GM12878 (cell line): Measurements from ENCODE around the gene SMIM32. TPM values are rescaled to one million over a fixed set of nuclear protein-coding genes. Genes with fewer than 3 reads are reported as not detected.
A peak's percentile ranks its signal among the peaks of the same experiment; 100 is the strongest.

Experiments used
- BRCA1 ChIP-seq: IDR thresholded peaks from 2 replicates; pipeline ENCODE4 v1.6.1; 2011; ENCODE audit warnings: low read depth, low read length, improper control_type of control experiment
- CBX3 ChIP-seq: fragments of 200-600 bp; sonication (generic); IDR thresholded peaks from 2 replicates; pipeline ENCODE4 v1.6.1; 2016; ENCODE audit warnings: low read depth, borderline replicate concordance
- CHD4 ChIP-seq: fragments of 200-600 bp; sonication (generic); IDR thresholded peaks from 2 replicates; pipeline ENCODE4 v1.6.1; 2016; ENCODE audit warnings: mild to moderate bottlenecking
- DPF2 ChIP-seq: fragments of 450-650 bp; IDR thresholded peaks from 2 replicates; pipeline ENCODE4 v1.6.1; 2017; ENCODE audit warnings: mild to moderate bottlenecking
- EED ChIP-seq: sonication (generic); IDR thresholded peaks from 2 replicates; pipeline ENCODE4 v1.6.1; 2016; ENCODE audit warnings: antibody characterized with exemption, low read depth
- EP300 ChIP-seq, 2 experiments: fragments of 150-350 bp in 1 of 2; IDR thresholded peaks; 2 replicates each; pipeline ENCODE4 v1.6.1; 2011 to 2012; ENCODE audit warnings: low read depth in 2 of 2, low read length in 2 of 2, borderline replicate concordance in 1 of 2, improper control_type of control experiment in 1 of 2, inconsistent platforms in 1 of 2; ENCODE audit not compliant: control insufficient read depth in 1 of 2
- ESRRA ChIP-seq: IDR thresholded peaks from 2 replicates; pipeline ENCODE4 v1.6.1; 2012; ENCODE audit warnings: mild to moderate bottlenecking, low read length, improper control_type of control experiment
- ETV6 ChIP-seq, 2 experiments: fragments of 450-650 bp in 1 of 2; IDR thresholded peaks in 1 of 2; conservative IDR thresholded peaks in 1 of 2; 2 replicates each; pipeline ENCODE4 v1.6.1; 2014; ENCODE audit warnings: antibody characterized with exemption in 1 of 2, borderline replicate concordance in 1 of 2, low read depth in 1 of 2, mild to moderate bottlenecking in 1 of 2, moderate library complexity in 1 of 2
- FOXM1 ChIP-seq: IDR thresholded peaks from 2 replicates; pipeline ENCODE4 v1.6.1; 2012; ENCODE audit warnings: low read depth, mild to moderate bottlenecking, inconsistent platforms, low read length, moderate library complexity
- GABPA ChIP-seq: IDR thresholded peaks from 2 replicates; pipeline ENCODE4 v1.6.1; 2014; ENCODE audit warnings: antibody characterized with exemption, low read depth, mild to moderate bottlenecking, inconsistent platforms
- GATAD2B ChIP-seq: fragments of 450-650 bp; conservative IDR thresholded peaks from 2 replicates; pipeline ENCODE4 v1.6.1; 2017; ENCODE audit warnings: low read depth, mild to moderate bottlenecking, moderate library complexity
- HCFC1 ChIP-seq: fragments of 150-350 bp; IDR thresholded peaks from 2 replicates; pipeline ENCODE4 v1.6.1; 2014; ENCODE audit warnings: low read length
- IKZF2 ChIP-seq, 2 experiments: fragments of 450-650 bp; IDR thresholded peaks; 2 replicates each; pipeline ENCODE4 v1.6.1; 2017; ENCODE audit warnings: mild to moderate bottlenecking in 2 of 2, moderate library complexity in 2 of 2
- IRF4 ChIP-seq: IDR thresholded peaks from 2 replicates; pipeline ENCODE4 v1.6.1; 2011; ENCODE audit warnings: low read depth, low read length
- JUNB ChIP-seq: IDR thresholded peaks from 2 replicates; pipeline ENCODE4 v1.6.1; 2016; ENCODE audit warnings: antibody characterized with exemption, mild to moderate bottlenecking
- LARP7 ChIP-seq: fragments of 450-650 bp; IDR thresholded peaks from 2 replicates; pipeline ENCODE4 v1.6.1; 2017; ENCODE audit warnings: mild to moderate bottlenecking
- POLR2A ChIP-seq: IDR thresholded peaks from 2 replicates; pipeline ENCODE4 v1.6.1; 2011; ENCODE audit warnings: low read depth, mild to moderate bottlenecking, low read length
- POLR2AphosphoS2 ChIP-seq: IDR thresholded peaks from 2 replicates; pipeline ENCODE4 v1.6.1; 2011; ENCODE audit warnings: low read depth, mild to moderate bottlenecking, low read length, improper control_type of control experiment, moderate library complexity
- POU2F2 ChIP-seq: IDR thresholded peaks from 3 replicates; pipeline ENCODE4 v1.6.1; 2011; ENCODE audit warnings: low read depth, mild to moderate bottlenecking, low read length, borderline replicate concordance
- SIX5 ChIP-seq: IDR thresholded peaks from 2 replicates; pipeline ENCODE4 v1.6.1; 2011; ENCODE audit warnings: mild to moderate bottlenecking, low read depth, low read length, moderate library complexity; ENCODE audit not compliant: severe bottlenecking
- SMARCA5 ChIP-seq: fragments of 450-650 bp; IDR thresholded peaks from 2 replicates; pipeline ENCODE4 v1.6.1; 2017; ENCODE audit warnings: mild to moderate bottlenecking
- TBL1XR1 ChIP-seq: IDR thresholded peaks from 2 replicates; pipeline ENCODE4 v1.6.1; 2012; ENCODE audit warnings: low read depth, low read length, improper control_type of control experiment
- TCF12 ChIP-seq: IDR thresholded peaks from 2 replicates; pipeline ENCODE4 v1.6.1; 2011; ENCODE audit warnings: low read depth, mild to moderate bottlenecking, low read length
- TCF3 ChIP-seq: IDR thresholded peaks from 2 replicates; pipeline ENCODE4 v1.6.1; 2012; ENCODE audit warnings: low read depth, mild to moderate bottlenecking, low read length, borderline replicate concordance; ENCODE audit not compliant: insufficient read depth
- TCF7 ChIP-seq: IDR thresholded peaks from 2 replicates; pipeline ENCODE4 v1.6.1; 2014; ENCODE audit warnings: antibody characterized with exemption, borderline replicate concordance
- YBX1 ChIP-seq: fragments of 450-650 bp; IDR thresholded peaks from 2 replicates; pipeline ENCODE4 v1.6.1; 2016; ENCODE audit warnings: antibody characterized with exemption
- ZNF384 ChIP-seq: IDR thresholded peaks from 2 replicates; pipeline ENCODE4 v1.6.1; 2012; ENCODE audit warnings: low read depth, mild to moderate bottlenecking, low read length, improper control_type of control experiment, borderline replicate concordance
- ZZZ3 ChIP-seq: IDR thresholded peaks from 2 replicates; pipeline ENCODE4 v1.6.1; 2011; ENCODE audit warnings: low read depth; ENCODE audit not compliant: control insufficient read depth, insufficient read length
- polyA plus RNA-seq, 11 experiments: library from polyadenylated mRNA; depleted of rRNA in 4 of 11; unstranded in 6 of 11; stranded (reverse) in 5 of 11; fragments of >200 nt; fragmentation: Nextera tagmentation in 4 of 11; fragmentation: Illumina TruSeq in 1 of 11; extraction: Ambion mirVana in 4 of 11; extraction: Trizol in 1 of 11; gene quantifications; 1 replicate in 1 of 11; 2 replicates in 10 of 11; pipeline versions ENCODE4 v1.2.1 to v1.2.3, GENCODE V29; 2011 to 2016; ENCODE audit warnings: inconsistent platforms in 2 of 11, missing spikeins in 2 of 11, low read depth in 1 of 11
- total RNA-seq, 4 experiments: library from RNA; depleted of rRNA in 3 of 4; stranded (reverse); fragments of >200 nt in 3 of 4; fragmentation: Illumina TruSeq in 1 of 4; extraction: Trizol in 1 of 4; gene quantifications; 2 replicates each; pipeline versions ENCODE4 v1.2.1 to v1.2.3, GENCODE V29; 2013 to 2021
- TF ChIP-seq, protein P1 (sequence below): IDR thresholded peaks from 2 replicates; pipeline ENCODE4 v1.6.1; 2012; ENCODE audit warnings: low read depth, low read length, improper control_type of control experiment
- TF ChIP-seq, protein P2 (sequence below): fragments of 450-650 bp; IDR thresholded peaks from 2 replicates; pipeline ENCODE4 v1.6.1; 2017; ENCODE audit warnings: mild to moderate bottlenecking, moderate library complexity
- TF ChIP-seq, protein P3 (sequence below): IDR thresholded peaks from 2 replicates; pipeline ENCODE4 v1.6.1; 2012; ENCODE audit warnings: low read depth, low read length, improper control_type of control experiment

SMIM32 gene
- total and polyA plus RNA-seq, 10 of the 15 experiments (the other 5 are each of a cell fraction or from before 2014, with no cell fraction given), result not detected

DNA sequence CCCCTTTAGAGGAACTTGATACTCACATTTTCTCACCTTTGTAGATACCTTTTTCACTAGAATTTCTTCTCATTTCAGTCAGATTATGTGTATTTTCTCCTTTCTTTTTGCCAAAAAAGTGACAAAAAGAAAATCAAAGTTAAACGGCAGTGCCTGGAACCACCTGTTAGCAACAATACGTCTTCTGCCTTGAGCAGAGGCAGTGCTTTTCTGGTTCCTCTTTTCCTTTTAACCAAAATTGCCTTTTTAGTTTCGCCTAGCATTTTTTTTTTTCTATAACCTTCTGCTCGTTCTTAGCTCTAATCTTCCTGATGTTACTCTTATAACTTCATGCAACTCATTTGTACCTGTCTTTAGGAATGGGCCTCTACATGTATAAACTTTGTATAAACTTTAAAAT is 26.1 kb downstream of the SMIM32 start (continued):
- TF ChIP-seq EP300 (IDR thresholded peaks at IDR 0.05; ENCODE audit: borderline replicate concordance in 1 of 2, control insufficient read depth in 1 of 2, low read depth in 2 of 2, low read length in 2 of 2), result 0 out of 4 replicates have a peak, but pooled peaks of 1 of the 2 experiments have one; percentile 26
- TF ChIP-seq TCF7, result no peak
- TF ChIP-seq GATAD2B, result no peak
- no peak for TF ChIP-seq CHD4
- TF ChIP-seq IRF4, result no peak
- no peak for TF ChIP-seq IKZF2 (IDR thresholded peaks at IDR 0.05)
- TF ChIP-seq SMARCA5, result no peak
- no peak for TF ChIP-seq ZZZ3
- TF ChIP-seq HCFC1, result no peak
- no peak for TF ChIP-seq FOXM1
- TF ChIP-seq CBX3, result no peak
- TF ChIP-seq, protein P1, sequence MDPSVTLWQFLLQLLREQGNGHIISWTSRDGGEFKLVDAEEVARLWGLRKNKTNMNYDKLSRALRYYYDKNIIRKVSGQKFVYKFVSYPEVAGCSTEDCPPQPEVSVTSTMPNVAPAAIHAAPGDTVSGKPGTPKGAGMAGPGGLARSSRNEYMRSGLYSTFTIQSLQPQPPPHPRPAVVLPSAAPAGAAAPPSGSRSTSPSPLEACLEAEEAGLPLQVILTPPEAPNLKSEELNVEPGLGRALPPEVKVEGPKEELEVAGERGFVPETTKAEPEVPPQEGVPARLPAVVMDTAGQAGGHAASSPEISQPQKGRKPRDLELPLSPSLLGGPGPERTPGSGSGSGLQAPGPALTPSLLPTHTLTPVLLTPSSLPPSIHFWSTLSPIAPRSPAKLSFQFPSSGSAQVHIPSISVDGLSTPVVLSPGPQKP, result no peak
- TF ChIP-seq TBL1XR1, result no peak
- TF ChIP-seq BRCA1, result no peak
- TF ChIP-seq POLR2AphosphoS2, result no peak
- TF ChIP-seq ZNF384, result peak; percentile 78; the same call in 1 of the 2 replicates
- TF ChIP-seq LARP7, result no peak
- TF ChIP-seq GABPA, result no peak
- no peak for TF ChIP-seq DPF2
- TF ChIP-seq, protein P2, sequence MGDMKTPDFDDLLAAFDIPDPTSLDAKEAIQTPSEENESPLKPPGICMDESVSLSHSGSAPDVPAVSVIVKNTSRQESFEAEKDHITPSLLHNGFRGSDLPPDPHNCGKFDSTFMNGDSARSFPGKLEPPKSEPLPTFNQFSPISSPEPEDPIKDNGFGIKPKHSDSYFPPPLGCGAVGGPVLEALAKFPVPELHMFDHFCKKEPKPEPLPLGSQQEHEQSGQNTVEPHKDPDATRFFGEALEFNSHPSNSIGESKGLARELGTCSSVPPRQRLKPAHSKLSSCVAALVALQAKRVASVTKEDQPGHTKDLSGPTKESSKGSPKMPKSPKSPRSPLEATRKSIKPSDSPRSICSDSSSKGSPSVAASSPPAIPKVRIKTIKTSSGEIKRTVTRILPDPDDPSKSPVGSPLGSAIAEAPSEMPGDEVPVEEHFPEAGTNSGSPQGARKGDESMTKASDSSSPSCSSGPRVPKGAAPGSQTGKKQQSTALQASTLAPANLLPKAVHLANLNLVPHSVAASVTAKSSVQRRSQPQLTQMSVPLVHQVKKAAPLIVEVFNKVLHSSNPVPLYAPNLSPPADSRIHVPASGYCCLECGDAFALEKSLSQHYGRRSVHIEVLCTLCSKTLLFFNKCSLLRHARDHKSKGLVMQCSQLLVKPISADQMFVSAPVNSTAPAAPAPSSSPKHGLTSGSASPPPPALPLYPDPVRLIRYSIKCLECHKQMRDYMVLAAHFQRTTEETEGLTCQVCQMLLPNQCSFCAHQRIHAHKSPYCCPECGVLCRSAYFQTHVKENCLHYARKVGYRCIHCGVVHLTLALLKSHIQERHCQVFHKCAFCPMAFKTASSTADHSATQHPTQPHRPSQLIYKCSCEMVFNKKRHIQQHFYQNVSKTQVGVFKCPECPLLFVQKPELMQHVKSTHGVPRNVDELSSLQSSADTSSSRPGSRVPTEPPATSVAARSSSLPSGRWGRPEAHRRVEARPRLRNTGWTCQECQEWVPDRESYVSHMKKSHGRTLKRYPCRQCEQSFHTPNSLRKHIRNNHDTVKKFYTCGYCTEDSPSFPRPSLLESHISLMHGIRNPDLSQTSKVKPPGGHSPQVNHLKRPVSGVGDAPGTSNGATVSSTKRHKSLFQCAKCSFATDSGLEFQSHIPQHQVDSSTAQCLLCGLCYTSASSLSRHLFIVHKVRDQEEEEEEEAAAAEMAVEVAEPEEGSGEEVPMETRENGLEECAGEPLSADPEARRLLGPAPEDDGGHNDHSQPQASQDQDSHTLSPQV, result no peak
- no peak for TF ChIP-seq SIX5
- TF ChIP-seq ETV6 (conservative IDR thresholded peaks at IDR 0.05 in 1 of 2, IDR thresholded peaks at IDR 0.05 in 1 of 2; ENCODE audit: borderline replicate concordance in 1 of 2, low read depth in 1 of 2), result no peak
- no peak for TF ChIP-seq JUNB
- no peak for TF ChIP-seq EED
- 0 out of 2 replicates have a peak, but pooled peaks have one; percentile 23 for TF ChIP-seq TCF12
- no peak for TF ChIP-seq ESRRA
- TF ChIP-seq TCF3, result 0 out of 2 replicates have a peak, but pooled peaks have one; percentile 11
- no peak for TF ChIP-seq POLR2A
- TF ChIP-seq, protein P3, sequence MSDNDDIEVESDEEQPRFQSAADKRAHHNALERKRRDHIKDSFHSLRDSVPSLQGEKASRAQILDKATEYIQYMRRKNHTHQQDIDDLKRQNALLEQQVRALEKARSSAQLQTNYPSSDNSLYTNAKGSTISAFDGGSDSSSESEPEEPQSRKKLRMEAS, result no peak
- TF ChIP-seq POU2F2, result no peak
- TF ChIP-seq YBX1, result no peak
